ENCODE measurements around the gene P4HA1.

DNA sequence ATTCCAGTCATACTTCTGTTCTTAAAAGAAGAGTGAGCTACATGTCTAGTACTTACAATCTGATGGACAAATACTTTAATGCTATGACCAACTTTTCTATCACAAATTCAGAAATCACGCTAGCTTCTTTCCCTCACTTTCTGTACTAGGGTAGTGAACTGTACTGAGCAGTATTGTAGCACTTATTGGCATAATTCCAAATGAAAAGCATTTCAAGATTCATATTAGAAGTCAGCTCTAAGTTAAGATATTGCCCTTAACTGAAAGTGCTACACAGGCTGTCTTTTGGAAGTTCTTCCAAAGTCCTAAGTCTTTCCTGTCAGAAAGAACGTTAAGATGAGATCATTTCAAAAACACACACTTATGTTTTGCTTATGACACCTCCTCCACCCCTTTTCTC lies 13.4 kb downstream of the P4HA1 start:
- TF ChIP-seq CTCF (IDR thresholded peaks at IDR 0.05 in 8 of 11, conservative IDR thresholded peaks at IDR 0.05 in 3 of 11), result no peak
- TF ChIP-seq POLR2A (IDR thresholded peaks at IDR 0.05), result no peak
- no peak for TF ChIP-seq POLR2AphosphoS5 (IDR thresholded peaks at IDR 0.05)

Data from spleen (tissue), 7 donors.